Nephron (organoid): ENCODE results near the gene DAB2.

ENCODE experiments used
- H3K27ac Mint-ChIP-seq, 3 experiments: 2 replicates each; pipeline ENCODE4 v1.8.0; 2020; ENCODE audit warnings: mixed read lengths in 3 of 3, mild to moderate bottlenecking in 2 of 3, moderate library complexity in 1 of 3
- H3K27me3 Mint-ChIP-seq: 2 replicates; pipeline ENCODE4 v1.8.0; 2021; ENCODE audit warnings: low read depth, mild to moderate bottlenecking, moderate library complexity, mixed read lengths
- H3K36me3 Mint-ChIP-seq: 2 replicates; pipeline ENCODE4 v1.8.0; 2020; ENCODE audit warnings: low read depth, mixed read lengths
- H3K4me1 Mint-ChIP-seq: 2 replicates; pipeline ENCODE4 v1.8.0; 2020; ENCODE audit warnings: mixed read lengths
- H3K4me3 Mint-ChIP-seq, 3 experiments: 2 replicates each; pipeline ENCODE4 v1.8.0; 2020; ENCODE audit warnings: mild to moderate bottlenecking in 3 of 3, mixed read lengths in 3 of 3, moderate library complexity in 2 of 3
- H3K9me3 Mint-ChIP-seq: 2 replicates; pipeline ENCODE4 v1.8.0; 2020; ENCODE audit warnings: mixed read lengths
- TF ChIP-seq, protein P1 (sequence below), 3 experiments: fragments of 200-600 bp; sonication (generic); IDR thresholded peaks; one replicate each; pipeline ENCODE4 v1.5.0; 2021; ENCODE audit warnings: antibody characterized with exemption in 3 of 3; ENCODE audit not compliant: unreplicated experiment in 3 of 3

The DAB2 gene

DNA sequence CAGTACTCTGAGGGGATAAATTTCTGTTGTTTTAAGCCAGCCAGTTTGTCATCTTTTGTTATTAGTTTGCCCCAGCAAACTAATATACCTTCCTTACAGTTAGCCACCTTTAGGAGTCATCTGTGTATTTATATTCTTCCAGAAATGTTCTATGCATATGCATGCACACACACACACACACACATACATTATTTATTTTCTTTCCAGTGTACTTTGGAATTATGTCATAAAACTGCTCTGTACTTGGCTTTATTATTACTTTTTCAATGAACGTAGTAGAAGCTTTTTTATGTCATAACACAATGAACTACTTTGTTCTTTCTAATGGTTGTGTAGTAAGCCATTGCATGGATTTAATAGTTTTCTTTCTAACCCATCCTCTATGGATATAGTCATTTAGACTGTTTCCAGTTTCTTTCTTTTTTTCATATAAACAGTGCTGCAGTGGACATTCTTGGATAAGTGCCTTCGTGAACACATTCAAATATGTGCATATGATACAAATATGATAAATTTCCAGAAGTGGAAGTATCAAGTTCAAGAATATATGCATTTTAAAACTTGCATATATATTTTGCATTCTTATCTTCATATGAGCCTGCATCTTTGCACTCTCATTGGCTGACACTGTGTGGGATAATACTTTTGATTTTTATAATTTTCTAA, 26.6 kb upstream of the DAB2 start:
- TF ChIP-seq, protein P1, sequence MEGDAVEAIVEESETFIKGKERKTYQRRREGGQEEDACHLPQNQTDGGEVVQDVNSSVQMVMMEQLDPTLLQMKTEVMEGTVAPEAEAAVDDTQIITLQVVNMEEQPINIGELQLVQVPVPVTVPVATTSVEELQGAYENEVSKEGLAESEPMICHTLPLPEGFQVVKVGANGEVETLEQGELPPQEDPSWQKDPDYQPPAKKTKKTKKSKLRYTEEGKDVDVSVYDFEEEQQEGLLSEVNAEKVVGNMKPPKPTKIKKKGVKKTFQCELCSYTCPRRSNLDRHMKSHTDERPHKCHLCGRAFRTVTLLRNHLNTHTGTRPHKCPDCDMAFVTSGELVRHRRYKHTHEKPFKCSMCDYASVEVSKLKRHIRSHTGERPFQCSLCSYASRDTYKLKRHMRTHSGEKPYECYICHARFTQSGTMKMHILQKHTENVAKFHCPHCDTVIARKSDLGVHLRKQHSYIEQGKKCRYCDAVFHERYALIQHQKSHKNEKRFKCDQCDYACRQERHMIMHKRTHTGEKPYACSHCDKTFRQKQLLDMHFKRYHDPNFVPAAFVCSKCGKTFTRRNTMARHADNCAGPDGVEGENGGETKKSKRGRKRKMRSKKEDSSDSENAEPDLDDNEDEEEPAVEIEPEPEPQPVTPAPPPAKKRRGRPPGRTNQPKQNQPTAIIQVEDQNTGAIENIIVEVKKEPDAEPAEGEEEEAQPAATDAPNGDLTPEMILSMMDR (IDR thresholded peaks at IDR 0.05; ENCODE audit: unreplicated experiment in 3 of 3): no peak
- Mint-ChIP-seq H3K36me3 (no peaks in the 10 kb centered on the region), H3K4me3 (no peak overlapping the region), H3K27ac (peak overlapping the region; percentile 27 to 45 (median 38)), H3K9me3 (no peaks in the 10 kb centered on the region), H3K4me1 (peaks cover 6% of the 10 kb centered on the region), H3K27me3 (no peaks in the 10 kb centered on the region)

DNA sequence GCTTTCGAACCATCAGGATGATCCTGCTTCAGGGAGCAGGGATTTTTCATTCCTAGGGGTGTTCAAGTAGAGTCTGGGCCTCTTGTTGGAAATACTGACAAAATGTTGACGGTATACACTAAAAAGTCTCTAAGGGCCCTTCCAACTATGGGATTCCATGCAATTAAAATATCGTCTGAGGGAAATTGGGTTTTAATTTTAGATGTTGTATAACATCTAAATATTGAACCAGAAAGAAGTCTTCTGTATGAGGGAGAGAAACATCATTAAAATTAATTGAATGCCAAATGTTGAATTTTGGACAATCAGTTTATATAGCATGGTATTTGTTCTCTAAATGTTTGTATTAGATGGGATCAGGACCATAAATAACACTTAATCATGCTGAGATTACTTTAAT, 25.7 kb upstream of the DAB2 start:
- Mint-ChIP-seq H3K4me3 (no peak overlapping the region), H3K27ac (no peak overlapping the region), H3K9me3 (no peaks in the 10 kb centered on the region)

DNA sequence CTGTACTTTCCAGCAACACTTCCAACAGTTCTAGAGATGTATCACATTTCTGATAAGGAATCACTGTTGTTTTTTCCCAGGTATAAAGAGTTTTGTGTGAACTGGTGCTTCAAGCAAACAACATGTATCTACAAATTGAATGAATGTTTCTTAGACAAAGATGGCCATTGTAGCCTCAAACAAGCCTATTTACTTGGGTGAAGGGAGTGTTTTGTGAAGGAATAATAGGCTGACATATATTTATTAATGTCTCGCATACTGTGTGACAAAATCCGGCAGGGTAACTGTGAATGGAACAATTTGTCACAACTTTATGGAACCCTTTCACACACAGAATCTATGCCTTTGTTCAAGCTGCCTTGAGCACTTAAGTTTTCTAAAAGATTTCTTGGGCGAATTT, 24.8 kb upstream of the DAB2 start:
- no peaks in the 10 kb centered on the region for H3K36me3 Mint-ChIP-seq
- H3K27me3 Mint-ChIP-seq: no peaks in the 10 kb centered on the region
- H3K9me3 Mint-ChIP-seq: no peaks in the 10 kb centered on the region
- no peak overlapping the region for H3K4me3 Mint-ChIP-seq
- no peak overlapping the region for H3K27ac Mint-ChIP-seq
- TF ChIP-seq, protein P1 (IDR thresholded peaks at IDR 0.05; ENCODE audit: unreplicated experiment in 3 of 3): no peak
- peaks cover 6% of the 10 kb centered on the region for H3K4me1 Mint-ChIP-seq

More for the DNA sequence above, 25.7 kb upstream of the DAB2 start:
- no peaks in the 10 kb centered on the region for H3K36me3 Mint-ChIP-seq
- TF ChIP-seq, protein P1 (IDR thresholded peaks at IDR 0.05; ENCODE audit: unreplicated experiment in 3 of 3): no peak
- H3K4me1 Mint-ChIP-seq: peaks cover 6% of the 10 kb centered on the region
- H3K27me3 Mint-ChIP-seq: no peaks in the 10 kb centered on the region

DNA sequence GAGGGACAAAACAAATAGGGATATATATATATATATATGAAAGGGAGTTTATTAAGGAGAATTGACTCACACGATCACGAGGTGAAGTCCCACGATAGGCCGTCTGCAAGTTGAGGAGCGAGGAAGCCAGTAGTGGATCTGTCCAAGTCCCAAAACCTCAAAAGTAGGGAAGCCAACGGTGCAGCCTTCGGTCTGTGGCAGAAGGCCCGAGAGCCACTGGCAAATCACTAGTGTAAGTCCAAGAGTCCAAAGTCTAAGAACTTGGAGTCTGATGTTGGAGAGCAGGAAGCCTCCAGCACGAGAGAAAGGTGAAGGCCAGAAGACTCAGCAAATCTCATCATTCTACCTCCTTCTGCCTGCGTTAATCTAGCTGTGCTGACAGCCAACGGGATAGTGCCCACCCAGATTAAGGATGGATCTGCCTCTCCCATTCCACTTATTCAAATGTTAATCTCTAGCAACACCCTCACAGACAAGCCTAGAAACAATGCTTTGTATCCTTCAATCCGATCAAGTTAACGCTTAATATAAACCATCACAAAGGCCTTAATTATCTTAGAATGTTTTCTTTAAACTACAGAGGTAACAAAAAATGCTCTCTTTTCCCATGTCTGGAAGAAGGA, 23.8 kb upstream of the DAB2 start:
- Mint-ChIP-seq H3K27ac (no peak overlapping the region), H3K4me1 (peaks cover 6% of the 10 kb centered on the region), H3K36me3 (no peaks in the 10 kb centered on the region), H3K27me3 (no peaks in the 10 kb centered on the region), H3K9me3 (no peaks in the 10 kb centered on the region), H3K4me3 (no peak overlapping the region)
- TF ChIP-seq, protein P1 (IDR thresholded peaks at IDR 0.05; ENCODE audit: unreplicated experiment in 3 of 3): no peak

DNA sequence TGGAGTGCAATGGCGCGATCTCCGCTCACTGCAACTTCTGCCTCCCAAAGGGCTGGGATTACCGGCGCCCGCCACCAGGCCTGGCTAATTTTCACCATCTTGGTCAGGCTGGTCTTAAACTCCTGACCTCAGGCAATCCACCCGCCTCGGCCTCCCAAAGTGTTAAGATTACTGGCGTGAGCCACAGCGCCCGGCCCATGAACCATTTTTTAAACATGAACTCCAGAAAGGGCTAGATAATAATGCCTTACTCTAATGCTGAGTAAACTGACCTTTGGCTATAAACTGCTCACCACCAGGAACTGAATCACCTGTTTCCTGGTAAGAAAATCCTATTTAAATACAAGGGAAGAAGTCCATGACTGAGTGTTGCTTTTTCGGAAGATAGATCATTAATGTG, 23.2 kb upstream of the DAB2 start:
- Mint-ChIP-seq H3K27ac (no peak overlapping the region), H3K36me3 (no peaks in the 10 kb centered on the region), H3K4me1 (peaks cover 6% of the 10 kb centered on the region), H3K27me3 (no peaks in the 10 kb centered on the region), H3K4me3 (no peak overlapping the region), H3K9me3 (no peaks in the 10 kb centered on the region)
- TF ChIP-seq, protein P1 (IDR thresholded peaks at IDR 0.05; ENCODE audit: unreplicated experiment in 3 of 3): no peak

GRCh38 chr5:39447059-39447458, 22.3 kb upstream of the DAB2 start:
- no peaks in the 10 kb centered on the region for H3K36me3 Mint-ChIP-seq
- H3K4me1 Mint-ChIP-seq: peaks cover 6% of the 10 kb centered on the region
- TF ChIP-seq, protein P1 (IDR thresholded peaks at IDR 0.05; ENCODE audit: unreplicated experiment in 3 of 3): no peak
- H3K27ac Mint-ChIP-seq: no peak overlapping the region
- H3K9me3 Mint-ChIP-seq: no peaks in the 10 kb centered on the region
- H3K4me3 Mint-ChIP-seq: no peak overlapping the region
- no peaks in the 10 kb centered on the region for H3K27me3 Mint-ChIP-seq
